ENCODE data around the gene SLC38A10. TPM values are rescaled to one million over a fixed set of nuclear protein-coding genes. Genes with fewer than 3 reads are reported as not detected.

The SLC38A10 gene
- total and polyA plus RNA-seq, 2 of the 13 experiments (the other 11 are each of a cell fraction or from before 2014, with no cell fraction given) = 23.4 to 55.8 TPM

GRCh38 chr17:81245024-81245664, 50.0 kb downstream of the SLC38A10 start (continued):
- TF ChIP-seq ZMYM4 (CRISPR knock-in tag; IDR thresholded peaks at IDR 0.05) (no peak), ZNF609 (CRISPR knock-in tag; IDR thresholded peaks at IDR 0.05; ENCODE audit: borderline replicate concordance) (no peak), ZC3H4 (CRISPR knock-in tag; IDR thresholded peaks at IDR 0.05; ENCODE audit: borderline replicate concordance) (no peak; the same call in 1 of the 2 replicates), ZNF567 (CRISPR knock-in tag; IDR thresholded peaks at IDR 0.05; ENCODE audit: borderline replicate concordance) (no peak), DPF2 (CRISPR knock-in tag; IDR thresholded peaks at IDR 0.05; ENCODE audit: borderline replicate concordance, low read depth) (0 out of 2 replicates have a peak, but pooled peaks have one; percentile 32), SIN3A (IDR thresholded peaks at IDR 0.05; ENCODE audit: borderline replicate concordance, low read depth, low read length) (no peak), TFE3 (CRISPR knock-in tag; IDR thresholded peaks at IDR 0.05) (no peak), RERE (CRISPR knock-in tag; IDR thresholded peaks at IDR 0.05; ENCODE audit: low read depth) (no peak), SKI (IDR thresholded peaks at IDR 0.05; ENCODE audit: partially characterized antibody) (no peak), TBX2 (CRISPR knock-in tag; IDR thresholded peaks at IDR 0.05; ENCODE audit: borderline replicate concordance) (0 out of 2 replicates have a peak, but pooled peaks have one; percentile 32), SMAD1 (CRISPR knock-in tag; IDR thresholded peaks at IDR 0.05; ENCODE audit: borderline replicate concordance, low read depth) (no peak), ETV5 (CRISPR knock-in tag; IDR thresholded peaks at IDR 0.05; ENCODE audit: borderline replicate concordance) (no peak), PPARG (CRISPR knock-in tag; conservative IDR thresholded peaks at IDR 0.05) (no peak), KDM2A (CRISPR knock-in tag; IDR thresholded peaks at IDR 0.05; ENCODE audit: borderline replicate concordance, low read depth) (peak; percentile 58; the same call in 1 of the 2 replicates), ARID2 (CRISPR knock-in tag; IDR thresholded peaks at IDR 0.05; ENCODE audit: borderline replicate concordance) (no peak), ZBTB38 (CRISPR knock-in tag; IDR thresholded peaks at IDR 0.05) (no peak; the same call in 1 of the 2 replicates), CCAR2 (optimal IDR thresholded peaks at IDR 0.05; ENCODE audit: low read depth, low read length) (no peak)

Data from HepG2 (cell line).